Heart left ventricle (tissue), 16 donors: ENCODE data around the gene PRSS1. TPM values are rescaled to one million over a fixed set of nuclear protein-coding genes. Genes with fewer than 3 reads are reported as not detected.
A peak's percentile ranks its signal among the peaks of the same experiment; 100 is the strongest.
"Not testable (repeated sequence)": the region's sequence is repeated elsewhere in the genome, so short reads cannot be mapped to it uniquely, and the experiment has no call there.

Source experiments
- ATAC-seq, 4 donors: fragments of 200-7000 bp; cut with Tn5 transposase; one replicate each; pipeline ENCODE4 v1.9.1; 2020 to 2022; ENCODE audit warnings: moderate library complexity in 4 of 4, mild to moderate bottlenecking in 3 of 4, moderate number of reproducible peaks in 1 of 4
- DNase-seq, 5 donors: peaks; one replicate each; pipeline ENCODE4 v3.0.0-alpha.2; 2020
- H3K27ac ChIP-seq, 12 donors: fragments of 200-600 bp; sonication (generic) in 4 of 12; one replicate each; pipeline versions ENCODE4 v1.5.0 to v1.8.0; 2016 to 2022; ENCODE audit warnings: mild to moderate bottlenecking in 2 of 12
- H3K27me3 ChIP-seq, 9 donors: fragments of 200-600 bp; sonication (generic) in 2 of 9; one replicate each; pipeline versions ENCODE4 v1.5.1 to v1.8.0; 2016 to 2022; ENCODE audit warnings: mild to moderate bottlenecking in 3 of 9
- H3K36me3 ChIP-seq, 9 donors: fragments of 200-600 bp; sonication (generic) in 2 of 9; one replicate each; pipeline versions ENCODE4 v1.5.0 to v1.8.0; 2018 to 2022; ENCODE audit warnings: mild to moderate bottlenecking in 2 of 9
- H3K4me1 ChIP-seq, 12 donors: fragments of 200-600 bp; sonication (generic) in 4 of 12; one replicate each; pipeline versions ENCODE4 v1.5.0 to v1.8.0; 2016 to 2022; ENCODE audit warnings: mild to moderate bottlenecking in 3 of 12
- H3K4me3 ChIP-seq, 12 donors: fragments of 200-600 bp; sonication (generic) in 4 of 12; one replicate each; pipeline versions ENCODE4 v1.5.0 to v1.8.0; 2017 to 2022; ENCODE audit warnings: mild to moderate bottlenecking in 9 of 12, moderate library complexity in 4 of 12
- H3K9me3 ChIP-seq, 12 donors: fragments of 200-600 bp; sonication (generic) in 4 of 12; one replicate each; pipeline versions ENCODE4 v1.5.0 to v1.8.0; 2016 to 2022; ENCODE audit warnings: mild to moderate bottlenecking in 1 of 12
- CTCF ChIP-seq, 12 donors: fragments of 200-600 bp; sonication (generic) in 4 of 12; IDR thresholded peaks; one replicate each; pipeline versions ENCODE4 v1.5.0 to v1.8.0; 2018 to 2022; ENCODE audit warnings: antibody characterized with exemption in 12 of 12, mild to moderate bottlenecking in 5 of 12
- POLR2A ChIP-seq, 2 donors: fragments of 450-650 bp; IDR thresholded peaks; one replicate each; pipeline ENCODE4 v1.6.1; 2017; ENCODE audit warnings: antibody characterized with exemption in 2 of 2, mild to moderate bottlenecking in 2 of 2, moderate library complexity in 2 of 2
- WGBS, 4 donors: extraction: QIAGEN DNeasy Blood & Tissue Kit in 2 of 4; methylation state at CpG; one replicate each; pipeline versions ENCODE4 v1.1.5 to v1.1.7; 2013 to 2018; 5-methylcytosine and 5-hydroxymethylcytosine counted together
- intact Hi-C, 10 donors: fragments of 100-400 bp; cut with DNase I; formaldehyde crosslinking; loops; one replicate each; pipeline versions ENCODE4 v1.11.1 to v1.14.2; 2022
- polyA plus RNA-seq, 2 donors: library from polyadenylated mRNA; stranded (reverse); fragments of 200-250 nt; gene quantifications; one replicate each; pipeline ENCODE4 v1.2.3, GENCODE V29; 2013
- total RNA-seq, 9 donors: library from RNA; depleted of rRNA in 2 of 9; stranded (reverse); fragments of >200 nt in 2 of 9; fragmentation: NEBNext Ultra II Directional in 3 of 9; extraction: Animal tissue kit (Norgen Biotek cat#: 25700) in 3 of 9; gene quantifications; one replicate each; pipeline versions ENCODE4 v1.1.0 to v1.2.4, GENCODE V29; 2016 to 2023
- donor health status: ischemic (EF 13 %, LVEDD 7.1; RV severe dilation, severe dysfunction).
- donor health status: healthy with polysubstance abuse.
- donor health status: DM: no; HTN: yes; CAD: no.
- donor health status: DM: no; HTN: no; CAD: no.
- donor health status: ischemic (EF 25% LVEDD 6.9; RV normal size, moderate dysfunction).
- donor health status: ischemic (EF 25% LVEDD 5.7; RV mildly dilated, moderate dysfunction).
- donor health status: healthy.
- donor health status: DM: yes; HTN: yes; CAD: no.
- donor health status: ischemic (EF 35%, LVEDD 5.7; RV mildly dilated, moderate dysfunction).
- donor health status: nonischemic (EF 11% LVEDD 7.7; RV severe dilation, severe dysfunction).
- donor health status: DM: yes; HTN: yes; CAD: no.
- donor health status: PGD.
- donor health status: ischemic (EF 29% LVEDD 5.4; RV normal size, mild dysfunction).
- donor health status: nonischemic (EF 23%, LVEDD 6.1; RV moderate dilation, normal function).

PRSS1 gene
- total and polyA plus RNA-seq, 11 donors, result 1.3 to 4.3 (median 3.0) TPM; not detected in 5

- DNase-seq, result no peak
- 48 to 69% (median 59%) methylated on average over 4 of the region's 4 CpGs for WGBS, 4 donors
- ATAC-seq, result no peak
These were observed 24.9 kb downstream of the PRSS1 start for GRCh38 chr7:142773937-142774744.

GRCh38 chr7:142774826-142775225 is 25.6 kb downstream of the PRSS1 start:
- Histone ChIP-seq H3K4me3 (no peak overlapping the region), H3K27ac (no peak overlapping the region), H3K27me3 (peaks cover 0 to 12% (median 0%) of the 10 kb centered on the region in 9 donors), H3K9me3 (no peaks in the 10 kb centered on the region), H3K36me3 (no peaks in the 10 kb centered on the region), H3K4me1 (peaks cover 0 to 9% (median 0%) of the 10 kb centered on the region in 12 donors)
- no peak for TF ChIP-seq CTCF (IDR thresholded peaks at IDR 0.05)
- no peak for TF ChIP-seq POLR2A (IDR thresholded peaks at IDR 0.05)
- ATAC-seq (no peak), DNase-seq (no peak)
- WGBS, 4 donors, result 48 to 63% (median 52%) methylated on average over 8 of the region's 8 CpGs
- intact Hi-C loops, result loop anchor here in 1 of 10 donors (5.0 kb wide), 1 partner anchor 58 kb away; no protein-coding TSS in a partner anchor

More at GRCh38 chr7:142773937-142774744, 24.9 kb downstream of the PRSS1 start:
- peaks cover 0 to 16% (median 0%) of the 10 kb centered on the region in 9 donors for H3K27me3 ChIP-seq
- no peak overlapping the region for H3K27ac ChIP-seq
- H3K9me3 ChIP-seq, result no peaks in the 10 kb centered on the region
- H3K36me3 ChIP-seq, result no peaks in the 10 kb centered on the region
- H3K4me3 ChIP-seq, result no peak overlapping the region
- H3K4me1 ChIP-seq, result peaks cover 0 to 9% (median 0%) of the 10 kb centered on the region in 12 donors
- intact Hi-C loops, result no loop called here
- TF ChIP-seq POLR2A (IDR thresholded peaks at IDR 0.05) (no peak), CTCF (IDR thresholded peaks at IDR 0.05) (no peak)

GRCh38 chr7:142775351-142776115 is 26.3 kb downstream of the PRSS1 start:
- 70 to 79% (median 78%) methylated on average over 3 to 6 of the region's 6 CpGs for WGBS, 4 donors
- not testable (repeated sequence) for H3K4me3 ChIP-seq, H3K36me3 ChIP-seq, H3K9me3 ChIP-seq, DNase-seq, ATAC-seq, H3K27ac ChIP-seq, H3K4me1 ChIP-seq, H3K27me3 ChIP-seq
- intact Hi-C loops, result loop anchor here in 1 of 10 donors (5.0 kb wide), 1 partner anchor 58 kb away; no protein-coding TSS in a partner anchor

- H3K4me1 ChIP-seq, result peaks cover 0 to 9% (median 0%) of the 10 kb centered on the region in 12 donors
- no peak overlapping the region for H3K27ac ChIP-seq
- H3K9me3 ChIP-seq, result no peaks in the 10 kb centered on the region
- WGBS, 4 donors, result 61 to 78% (median 73%) methylated on average over 9 of the region's 9 CpGs
- H3K27me3 ChIP-seq, result peaks cover 0 to 9% (median 0%) of the 10 kb centered on the region in 9 donors
- intact Hi-C loops, result loop anchor here in 1 of 10 donors (5.0 kb wide), 1 partner anchor 59 kb away; no protein-coding TSS in a partner anchor
- peak in 3 of 4 donors; percentile 29 to 67 (median 45) for ATAC-seq
- H3K36me3 ChIP-seq, result no peaks in the 10 kb centered on the region
- no peak for DNase-seq
- H3K4me3 ChIP-seq, result no peak overlapping the region
- no peak for TF ChIP-seq POLR2A (IDR thresholded peaks at IDR 0.05)
- no peak for TF ChIP-seq CTCF (IDR thresholded peaks at IDR 0.05)
These were observed 27.1 kb downstream of the PRSS1 start for GRCh38 chr7:142776206-142776844.

- H3K27ac ChIP-seq, H3K27me3 ChIP-seq, DNase-seq, H3K4me3 ChIP-seq, H3K36me3 ChIP-seq, H3K9me3 ChIP-seq, ATAC-seq, H3K4me1 ChIP-seq: not testable (repeated sequence)
- WGBS, 4 donors, result 89 to 96% (median 94%) methylated on average over 2 of the region's 2 CpGs
- intact Hi-C loops, result loop anchor here in 1 of 10 donors (5.0 kb wide), 1 partner anchor 60 kb away; no protein-coding TSS in a partner anchor
These were observed 27.6 kb downstream of the PRSS1 start for GRCh38 chr7:142776845-142777225.
